ENCODE data around the gene MRPS35. TPM values are rescaled to one million over a fixed set of nuclear protein-coding genes. Genes with fewer than 3 reads are reported as not detected.

MRPS35 gene
- polyA plus RNA-seq, 1 donor = 79.3 TPM

DNA sequence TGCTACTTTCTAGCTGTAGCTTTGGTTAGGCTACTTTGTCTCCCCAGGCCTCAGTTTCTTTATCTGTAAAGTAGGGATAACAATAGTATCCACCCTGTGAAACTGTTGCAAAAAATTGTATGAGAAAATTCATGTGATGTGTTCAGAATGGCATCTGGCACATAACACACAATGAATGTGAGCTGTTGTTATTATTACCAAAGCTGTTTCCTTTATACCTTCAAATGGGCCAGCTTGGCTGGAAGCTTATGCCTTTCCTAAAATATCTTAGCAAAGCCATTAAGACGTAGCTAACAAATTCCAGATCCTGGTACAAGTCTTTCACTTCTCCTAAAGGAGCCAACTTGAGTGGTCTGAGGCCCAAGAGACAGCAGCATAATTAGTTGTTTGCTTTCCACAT is 94.6 kb downstream of the MRPS35 start:
- DNase-seq = no peak

Other genes with a start within 250 kb of the MRPS35 start
- 137 TPM for gene PPFIBP1, start 186.6 kb upstream of the MRPS35 start, polyA plus RNA-seq (ENCODE audit: insufficient read length)
- gene REP15, start 14.4 kb upstream of the MRPS35 start, polyA plus RNA-seq (ENCODE audit: insufficient read length) = 2.7 TPM
- 47.6 TPM for gene KLHL42, start 69.4 kb downstream of the MRPS35 start, polyA plus RNA-seq (ENCODE audit: insufficient read length)
- 0.95 TPM for gene MANSC4, start 69.4 kb downstream of the MRPS35 start, polyA plus RNA-seq (ENCODE audit: insufficient read length)